KOPT-K1 (cell line): ENCODE data around the gene ZBTB7C.
"Not testable (repeated sequence)": the region's sequence is repeated elsewhere in the genome, so short reads cannot be mapped to it uniquely, and the experiment has no call there.

ENCODE experiments used
- H3K27ac ChIP-seq: fragments of 200-600 bp; sonication (generic); 2 replicates; pipeline ENCODE4 v1.5.1; 2016; ENCODE audit warnings: antibody characterized with exemption, mild to moderate bottlenecking, low read depth, low read length; ENCODE audit not compliant: poor library complexity, severe bottlenecking
- H3K36me3 ChIP-seq: fragments of 200-600 bp; sonication (generic); 2 replicates; pipeline ENCODE4 v1.5.1; 2017; ENCODE audit warnings: antibody characterized with exemption, mild to moderate bottlenecking, low read length, moderate library complexity; ENCODE audit not compliant: insufficient read depth
- H3K9me3 ChIP-seq: fragments of 200-600 bp; sonication (generic); 2 replicates; pipeline ENCODE4 v1.5.1; 2017; ENCODE audit warnings: antibody characterized with exemption, low read length, mild to moderate bottlenecking; ENCODE audit not compliant: insufficient read depth, poor library complexity, severe bottlenecking

ZBTB7C gene

GRCh38 chr18:48408727-48409590 lies at the start of gene ZBTB7C:
Gene ZBTB7C (minus strand): TSS chr18:48409383.
- Histone ChIP-seq H3K27ac (no peak within 1 kb of the TSS), H3K9me3 (no peaks in the 10 kb centered on the region)

GRCh38 chr18:48456838-48457237 lies 47.7 kb upstream of the ZBTB7C start:
- Histone ChIP-seq H3K36me3 (no peaks in the 10 kb centered on the region), H3K9me3 (no peaks in the 10 kb centered on the region), H3K27ac (no peak overlapping the region)

More at GRCh38 chr18:48408727-48409590, at the start of gene ZBTB7C:
- H3K36me3 ChIP-seq, result no peaks in the 10 kb centered on the region

- no peaks in the 10 kb centered on the region for H3K36me3 ChIP-seq
- H3K27ac ChIP-seq, result no peak overlapping the region
- H3K9me3 ChIP-seq, result no peaks in the 10 kb centered on the region
Measured at GRCh38 chr18:48455555-48456478, 46.6 kb upstream of the ZBTB7C start.

GRCh38 chr18:48454261-48454757 lies 45.1 kb upstream of the ZBTB7C start:
- Histone ChIP-seq H3K36me3 (no peaks in the 10 kb centered on the region), H3K9me3 (no peaks in the 10 kb centered on the region), H3K27ac (no peak overlapping the region)

- no peak overlapping the region for H3K27ac ChIP-seq
- H3K9me3 ChIP-seq, result no peaks in the 10 kb centered on the region
- H3K36me3 ChIP-seq, result no peaks in the 10 kb centered on the region
Measured at GRCh38 chr18:48453330-48454066, 44.3 kb upstream of the ZBTB7C start.

- Histone ChIP-seq H3K27ac (no peak overlapping the region), H3K36me3 (no peaks in the 10 kb centered on the region)
Measured at GRCh38 chr18:48452861-48453323, 43.7 kb upstream of the ZBTB7C start.

GRCh38 chr18:48450685-48451084 lies 41.5 kb upstream of the ZBTB7C start:
- Histone ChIP-seq H3K36me3 (no peaks in the 10 kb centered on the region), H3K9me3 (no peaks in the 10 kb centered on the region), H3K27ac (no peak overlapping the region)

More at GRCh38 chr18:48452861-48453323, 43.7 kb upstream of the ZBTB7C start:
- H3K9me3 ChIP-seq, result no peaks in the 10 kb centered on the region

- Histone ChIP-seq H3K27ac (no peak overlapping the region), H3K9me3 (no peaks in the 10 kb centered on the region), H3K36me3 (no peaks in the 10 kb centered on the region)
Measured at GRCh38 chr18:48446582-48447225, 37.5 kb upstream of the ZBTB7C start.

- Histone ChIP-seq H3K36me3 (no peaks in the 10 kb centered on the region), H3K9me3 (no peaks in the 10 kb centered on the region), H3K27ac (no peak overlapping the region)
Measured at GRCh38 chr18:48445540-48445939, 36.4 kb upstream of the ZBTB7C start.

GRCh38 chr18:48442761-48443160 lies 33.6 kb upstream of the ZBTB7C start:
- Histone ChIP-seq H3K9me3 (no peaks in the 10 kb centered on the region), H3K36me3 (no peaks in the 10 kb centered on the region), H3K27ac (no peak overlapping the region)

GRCh38 chr18:48441405-48441881 lies 32.3 kb upstream of the ZBTB7C start:
- H3K9me3 ChIP-seq, result no peaks in the 10 kb centered on the region
- H3K36me3 ChIP-seq, result no peaks in the 10 kb centered on the region
- H3K27ac ChIP-seq, result no peak overlapping the region

- Histone ChIP-seq H3K36me3 (no peaks in the 10 kb centered on the region), H3K9me3 (no peaks in the 10 kb centered on the region), H3K27ac (no peak overlapping the region)
Measured at GRCh38 chr18:48440924-48441323, 31.7 kb upstream of the ZBTB7C start.

GRCh38 chr18:48436907-48437306 lies 27.7 kb upstream of the ZBTB7C start:
- H3K27ac ChIP-seq, result no peak overlapping the region
- H3K9me3 ChIP-seq, result no peaks in the 10 kb centered on the region
- H3K36me3 ChIP-seq, result no peaks in the 10 kb centered on the region

GRCh38 chr18:48434382-48434781 lies 25.2 kb upstream of the ZBTB7C start:
- H3K27ac ChIP-seq, result not testable (repeated sequence)

More at GRCh38 chr18:48434382-48434781, 25.2 kb upstream of the ZBTB7C start:
- H3K9me3 ChIP-seq, H3K36me3 ChIP-seq: not testable (repeated sequence)
